Left renal cortex interstitium (tissue), 4 donors: ENCODE measurements around the gene TMEM17. TPM values are rescaled to one million over a fixed set of nuclear protein-coding genes. Genes with fewer than 3 reads are reported as not detected.

Experiments used
- DNase-seq, 4 donors: peaks; one replicate each; pipeline ENCODE4 v3.0.0-alpha.2; 2013; ENCODE audit warnings: low read depth in 4 of 4, low spot score in 2 of 4, missing footprints in 1 of 4
- polyA plus RNA-seq, 4 donors: library from polyadenylated mRNA; unstranded; fragments of 120-200 nt; gene quantifications; one replicate each; pipeline ENCODE4 v1.2.1, GENCODE V29; 2013; ENCODE audit not compliant: insufficient read length in 4 of 4

TMEM17 gene
- polyA plus RNA-seq, 4 donors: 5.6 to 7.1 (median 5.9) TPM

DNA sequence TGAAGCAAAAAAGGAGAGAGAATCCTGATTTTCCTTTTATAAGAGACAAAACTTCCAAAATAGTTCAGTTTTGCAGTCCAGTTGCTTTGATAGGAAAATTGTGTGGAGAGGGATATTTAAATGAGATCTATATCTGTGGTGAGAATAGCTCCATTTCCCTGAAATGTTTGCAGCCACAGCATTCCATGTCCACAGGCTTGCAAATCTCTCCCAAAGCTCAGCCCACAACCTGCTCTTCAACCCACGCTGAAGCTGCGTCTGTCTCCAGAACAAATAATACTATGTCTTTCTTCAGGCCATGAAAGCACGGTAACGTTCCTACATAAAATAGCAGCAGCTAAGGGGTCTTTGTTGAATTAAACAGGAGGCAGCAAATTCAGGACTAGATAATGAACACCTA is 31.8 kb downstream of the TMEM17 start:
- no peak for DNase-seq

DNA sequence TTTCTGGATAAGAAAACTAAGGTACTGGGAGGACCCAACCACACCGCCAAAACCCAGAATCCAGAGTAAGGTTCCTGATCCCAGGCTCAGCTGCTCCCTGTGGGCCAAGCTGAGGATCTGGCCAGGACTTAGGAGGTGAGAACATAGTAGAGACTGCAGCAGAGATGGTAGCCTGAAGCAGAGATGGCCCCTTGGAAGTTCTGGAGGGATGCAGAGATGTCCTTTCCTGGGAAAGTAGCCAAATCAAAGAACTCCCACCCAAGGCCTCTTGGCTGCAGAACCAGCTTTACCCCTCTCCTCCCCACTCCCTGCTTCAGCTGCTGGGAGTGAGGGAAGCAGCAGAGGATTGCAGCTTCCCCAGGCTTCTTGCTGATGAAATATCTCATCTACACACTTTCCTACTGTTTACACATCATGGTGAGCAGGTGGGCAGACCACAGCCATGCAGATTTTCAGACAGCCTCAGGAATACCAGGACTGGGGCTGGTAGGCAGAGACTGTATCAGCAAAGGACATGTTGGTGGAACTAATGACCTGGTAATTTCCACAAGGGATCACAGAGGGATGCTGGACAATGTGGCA is 32.7 kb downstream of the TMEM17 start:
- DNase-seq: no peak

DNA sequence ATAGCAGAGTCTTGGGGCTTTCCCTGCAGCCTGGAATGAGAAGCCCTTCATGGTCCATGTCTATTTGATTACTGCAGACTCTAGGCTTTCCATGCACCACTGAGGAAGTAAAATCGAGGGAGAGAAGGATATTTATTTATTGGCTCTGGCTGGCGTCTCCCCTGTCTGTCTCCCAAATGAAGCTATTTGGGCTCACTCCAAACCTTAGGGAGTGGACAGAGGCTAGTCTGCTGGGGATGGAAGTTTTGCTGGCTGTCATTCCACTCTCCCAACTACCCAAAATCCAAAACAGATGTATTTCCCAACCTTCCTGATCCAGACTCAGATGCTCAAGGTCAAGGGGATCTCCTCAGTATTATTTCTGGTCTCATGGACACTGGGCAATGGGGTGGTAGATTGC is 33.7 kb downstream of the TMEM17 start:
- DNase-seq: no peak

- no peak for DNase-seq
These were observed 34.2 kb downstream of the TMEM17 start for GRCh38 chr2:62471816-62472215.

GRCh38 chr2:62471404-62471803 is 34.6 kb downstream of the TMEM17 start:
- DNase-seq: no peak

GRCh38 chr2:62469548-62469947 is 36.4 kb downstream of the TMEM17 start:
- DNase-seq: no peak

DNA sequence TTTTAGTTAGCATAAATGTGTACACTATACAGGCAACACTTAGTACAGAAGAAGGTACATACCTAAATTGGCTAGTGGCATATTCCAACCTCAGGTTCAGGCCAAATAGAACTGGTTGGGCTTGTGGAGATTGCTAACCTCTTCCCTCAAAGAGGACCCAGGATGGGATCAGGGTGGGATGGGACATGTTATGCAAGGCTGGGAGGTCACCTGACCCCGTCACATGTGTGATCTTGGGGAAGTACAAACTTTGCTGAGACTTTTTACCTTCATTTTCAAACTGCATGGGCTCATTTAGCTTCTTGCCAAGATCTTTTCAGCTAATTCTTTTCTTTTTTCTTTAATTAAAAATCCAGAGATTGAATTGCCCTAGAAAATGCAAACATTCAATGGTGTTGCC is 36.9 kb downstream of the TMEM17 start:
- DNase-seq: no peak

DNA sequence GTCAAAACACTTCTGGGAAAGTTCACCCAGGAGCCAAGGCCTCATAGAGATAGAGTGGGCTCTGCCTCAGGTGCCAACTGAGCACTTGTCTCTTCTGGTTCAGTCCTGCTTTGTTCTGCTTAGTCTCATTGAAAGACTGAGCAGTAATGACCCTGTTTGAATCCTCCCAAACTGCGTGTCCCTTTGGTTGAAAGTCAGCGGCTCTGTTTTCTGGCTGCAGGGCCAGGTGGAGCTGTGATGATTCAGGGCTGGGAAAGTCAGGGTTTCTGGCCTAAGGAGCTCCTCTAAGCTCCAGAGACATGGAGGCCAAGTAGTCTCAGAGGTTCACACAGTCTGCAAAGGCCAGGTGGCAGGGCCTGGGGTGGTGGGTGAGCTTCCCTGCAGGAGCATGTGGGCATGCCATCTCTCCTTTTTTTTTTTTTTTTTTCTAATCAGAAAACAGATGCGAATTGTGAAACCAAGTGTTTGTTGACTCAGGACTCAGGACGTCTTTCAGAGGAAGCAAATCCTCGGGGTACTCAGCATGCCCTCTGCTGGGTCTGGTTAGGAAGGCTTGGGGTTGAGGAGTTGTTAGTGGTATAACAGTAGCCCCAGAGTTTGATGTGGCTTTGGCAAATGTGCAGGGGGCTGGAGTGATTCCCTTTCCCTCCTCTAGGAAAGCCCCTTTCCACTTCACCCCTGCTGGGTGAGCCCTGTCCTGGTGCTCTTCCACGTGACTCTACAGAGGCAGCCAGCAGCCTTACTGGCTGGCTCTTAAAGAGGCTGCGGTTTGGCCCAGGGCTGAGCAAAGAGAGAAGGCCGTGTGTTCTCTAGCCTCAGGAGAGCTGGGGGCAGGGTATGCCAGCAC is 38.3 kb downstream of the TMEM17 start:
- DNase-seq: no peak

- no peak for DNase-seq
These were observed 38.9 kb downstream of the TMEM17 start for GRCh38 chr2:62467100-62467474.

DNA sequence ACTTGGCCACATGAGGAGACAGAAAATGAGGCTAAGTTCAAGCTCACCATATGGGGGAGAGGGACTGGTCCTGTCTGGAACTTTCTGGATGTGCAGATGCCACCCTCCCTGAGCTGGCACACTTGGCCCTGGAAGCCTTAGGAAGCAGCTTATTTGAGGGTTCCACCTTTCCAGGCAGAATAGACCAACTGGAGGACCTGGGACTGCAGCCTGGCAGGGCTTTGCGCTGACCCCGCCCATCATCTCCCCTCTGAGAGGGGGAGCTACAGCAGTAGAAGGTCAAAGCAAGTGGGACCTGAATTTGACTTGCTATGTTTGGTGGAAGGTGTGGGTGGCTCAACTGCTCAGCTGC is 39.5 kb downstream of the TMEM17 start:
- no peak for DNase-seq

GRCh38 chr2:62465741-62466502 is 40.1 kb downstream of the TMEM17 start:
- no peak for DNase-seq

DNA sequence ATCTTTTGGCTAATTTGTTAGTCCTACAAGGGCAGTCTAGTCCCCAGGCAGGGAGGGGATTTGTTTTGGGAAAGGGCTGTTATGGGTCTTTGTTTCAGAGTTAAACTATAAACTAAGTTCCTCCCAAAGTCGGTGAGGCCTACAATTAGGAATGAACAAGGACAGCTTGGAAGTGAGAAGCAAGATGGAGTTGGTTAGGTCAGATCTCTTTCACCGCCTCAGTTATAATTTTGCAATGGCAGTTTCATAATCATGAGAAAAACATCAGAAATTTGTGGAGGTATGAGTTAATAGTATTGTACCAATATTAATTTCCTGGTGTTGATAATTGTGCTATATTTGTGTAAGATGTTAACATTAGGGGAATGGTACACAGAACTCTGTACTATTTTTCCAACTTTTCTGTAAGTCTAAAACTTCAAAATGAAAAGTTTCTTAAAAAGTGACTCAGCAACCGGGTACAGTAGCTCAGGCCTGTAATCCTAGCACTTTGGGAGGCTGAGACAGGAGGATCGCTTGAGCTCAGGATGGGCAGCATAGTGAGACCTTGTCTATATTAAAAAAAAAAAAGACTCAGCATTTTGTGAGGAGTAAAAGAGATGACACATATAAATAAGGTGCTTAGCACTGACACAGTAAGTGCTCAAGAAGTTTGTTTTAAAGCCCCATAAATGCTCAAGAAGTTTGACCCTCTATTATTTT is 40.8 kb downstream of the TMEM17 start:
- no peak for DNase-seq

DNA sequence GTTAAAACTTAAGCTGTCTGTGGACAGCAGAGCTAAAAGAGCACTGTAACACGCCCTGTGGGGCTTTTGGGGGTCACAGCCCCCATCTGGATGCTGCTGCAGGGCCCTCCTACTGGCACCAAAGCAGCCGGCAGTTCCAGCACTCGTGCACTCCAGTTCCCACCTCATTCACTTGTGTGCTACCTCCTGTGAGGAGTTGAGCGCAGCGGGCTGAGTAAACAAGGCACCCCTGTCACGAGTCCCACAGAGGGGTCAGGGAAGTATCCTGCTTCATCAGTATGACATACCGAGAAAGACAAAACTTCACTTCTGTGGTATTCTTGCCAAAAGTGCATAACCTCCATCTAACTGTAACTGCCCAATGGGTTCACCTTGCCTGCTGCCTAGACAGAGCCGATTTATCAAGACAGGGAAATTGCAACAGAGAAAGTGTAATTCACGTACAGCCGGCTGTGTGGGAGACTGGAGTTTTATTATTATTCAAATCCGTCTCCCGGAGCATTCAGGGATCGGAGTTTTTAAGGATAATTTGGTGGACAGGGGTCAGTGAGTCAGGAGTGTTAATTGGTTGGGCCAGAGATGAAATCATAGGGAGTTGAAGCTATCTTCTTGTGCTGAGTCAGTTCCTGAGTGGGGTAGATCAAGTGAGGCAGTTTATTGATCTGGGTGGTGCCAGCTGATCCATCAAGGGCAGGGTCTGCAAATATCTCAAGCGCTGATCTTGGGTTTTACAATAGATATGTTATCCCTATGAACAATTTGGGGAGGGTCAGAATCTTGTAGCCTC is 41.6 kb downstream of the TMEM17 start:
- DNase-seq: no peak

GRCh38 chr2:62462211-62462610 is 43.8 kb downstream of the TMEM17 start:
- DNase-seq: no peak

- DNase-seq: no peak
These were observed 44.3 kb downstream of the TMEM17 start for GRCh38 chr2:62461707-62462106.

GRCh38 chr2:62461017-62461553 is 44.9 kb downstream of the TMEM17 start:
- no peak for DNase-seq

DNA sequence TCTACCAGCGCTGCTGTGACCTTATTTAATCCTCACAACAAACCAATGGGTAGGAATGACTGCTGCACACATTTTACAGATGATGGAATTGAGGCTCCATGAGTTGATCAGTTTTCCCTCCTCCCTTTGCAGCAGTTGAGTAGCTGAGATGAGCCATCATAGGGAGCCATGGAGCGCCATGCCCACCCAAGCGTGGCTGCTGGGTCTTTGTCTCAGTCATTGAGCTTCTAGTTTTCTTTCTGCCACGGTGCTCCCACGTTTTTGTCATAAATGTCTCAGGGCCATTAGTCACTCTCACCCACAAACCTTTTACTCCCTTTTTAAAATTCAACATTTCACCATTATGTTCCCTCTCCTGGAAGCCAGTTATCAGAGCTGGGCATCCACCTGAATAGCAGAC is 45.8 kb downstream of the TMEM17 start:
- DNase-seq: no peak

- DNase-seq: no peak
These were observed 46.3 kb downstream of the TMEM17 start for GRCh38 chr2:62459672-62460071.

- DNase-seq: no peak
These were observed 46.9 kb downstream of the TMEM17 start for GRCh38 chr2:62459106-62459505.

DNA sequence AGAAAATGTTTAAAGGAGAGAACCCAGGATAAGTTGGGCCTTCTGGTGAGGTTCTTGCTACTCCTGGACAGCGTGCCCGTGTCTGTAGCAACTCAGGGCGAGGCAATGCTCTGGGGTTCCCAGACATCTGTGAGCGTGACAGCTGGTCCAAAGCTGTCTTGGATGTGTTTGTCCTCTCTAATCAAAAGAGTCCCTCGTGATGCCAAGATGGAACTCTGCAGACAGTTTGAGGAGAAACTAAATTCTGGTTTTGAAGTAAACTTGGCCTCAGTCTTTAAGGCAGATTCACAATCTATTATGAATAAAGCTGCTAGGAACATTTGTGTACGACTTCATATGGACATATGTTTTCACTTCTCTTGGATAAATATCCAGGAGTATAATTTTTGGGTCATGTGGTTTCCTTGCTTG is 47.3 kb downstream of the TMEM17 start:
- DNase-seq: no peak
